ENCODE data around the gene PDE4DIP.
"Not testable (repeated sequence)": the region's sequence is repeated elsewhere in the genome, so short reads cannot be mapped to it uniquely, and the experiment has no call there.

Gene PDE4DIP

DNA sequence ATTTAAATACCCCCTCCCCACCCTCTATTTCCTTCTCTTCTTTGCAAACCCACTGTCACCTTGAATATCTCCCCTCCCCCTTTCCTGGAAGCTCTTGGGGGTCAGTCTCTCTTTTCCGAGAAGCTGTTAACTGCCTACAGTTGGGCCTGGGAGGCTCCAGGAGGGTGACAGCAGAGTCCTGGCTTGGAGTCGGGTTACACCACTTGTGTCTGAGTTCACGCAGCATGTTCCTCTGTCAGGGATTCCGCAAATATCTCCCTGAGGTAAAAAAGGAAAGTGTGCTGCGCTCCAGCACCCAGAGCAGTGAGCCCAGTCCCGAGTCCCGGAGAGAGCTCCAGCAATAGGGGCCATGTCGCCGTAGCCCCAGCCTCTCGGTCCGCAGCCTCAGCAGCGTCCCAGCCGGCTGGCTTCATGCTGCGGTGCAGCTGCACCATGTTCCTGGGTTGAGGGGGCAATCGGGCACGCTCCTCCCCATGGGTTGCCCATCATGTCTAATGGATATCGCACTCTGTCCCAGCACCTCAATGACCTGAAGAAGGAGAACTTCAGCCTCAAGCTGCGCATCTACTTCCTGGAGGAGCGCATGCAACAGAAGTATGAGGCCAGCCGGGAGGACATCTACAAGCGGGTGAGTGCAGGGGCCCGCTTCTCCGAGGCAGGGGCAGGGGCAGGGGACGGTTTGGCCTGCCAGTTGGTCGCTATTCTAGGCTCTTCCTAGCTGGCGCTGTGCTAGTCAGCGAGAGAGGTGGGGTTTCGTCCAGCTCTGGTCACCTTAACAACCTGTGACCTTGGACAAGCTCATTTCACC, 45.2 kb downstream of the PDE4DIP start:
- H3K4me3 ChIP-seq; H3K27me3 ChIP-seq; H3K9me3 ChIP-seq; H3K36me3 ChIP-seq; DNase-seq; H3K4me1 ChIP-seq; intact Hi-C loops (cut with DNase I; ENCODE audit: low total_unique reads); H3K27ac ChIP-seq: not testable (repeated sequence)

DNA sequence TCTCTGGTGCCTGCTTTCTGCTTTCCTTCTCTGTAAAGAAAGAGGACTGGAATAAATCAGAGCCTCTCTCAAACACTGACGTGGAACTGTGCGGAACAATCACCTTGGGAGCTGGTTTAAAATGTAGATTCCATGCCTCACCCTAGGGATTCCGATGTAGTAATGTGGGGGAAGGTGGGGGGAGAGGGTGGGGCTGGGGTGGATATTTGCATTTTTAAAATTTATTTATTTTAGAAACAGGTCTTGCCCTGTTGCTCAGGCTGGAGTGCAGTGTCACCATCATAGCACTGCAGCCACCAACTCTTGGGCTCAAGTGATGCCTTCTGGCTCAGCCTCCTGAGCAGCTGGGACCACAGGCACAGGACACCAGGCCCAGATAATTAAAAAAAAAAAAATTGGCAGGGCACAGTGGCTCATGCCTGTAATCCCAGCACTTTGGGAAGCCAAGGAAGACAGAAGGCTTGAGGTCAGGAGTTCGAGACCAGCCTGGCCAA, 45.9 kb downstream of the PDE4DIP start:
- H3K36me3 ChIP-seq; intact Hi-C loops (cut with DNase I; ENCODE audit: low total_unique reads); H3K4me3 ChIP-seq; DNase-seq; H3K27me3 ChIP-seq; H3K4me1 ChIP-seq; H3K9me3 ChIP-seq; H3K27ac ChIP-seq: not testable (repeated sequence)

DNA sequence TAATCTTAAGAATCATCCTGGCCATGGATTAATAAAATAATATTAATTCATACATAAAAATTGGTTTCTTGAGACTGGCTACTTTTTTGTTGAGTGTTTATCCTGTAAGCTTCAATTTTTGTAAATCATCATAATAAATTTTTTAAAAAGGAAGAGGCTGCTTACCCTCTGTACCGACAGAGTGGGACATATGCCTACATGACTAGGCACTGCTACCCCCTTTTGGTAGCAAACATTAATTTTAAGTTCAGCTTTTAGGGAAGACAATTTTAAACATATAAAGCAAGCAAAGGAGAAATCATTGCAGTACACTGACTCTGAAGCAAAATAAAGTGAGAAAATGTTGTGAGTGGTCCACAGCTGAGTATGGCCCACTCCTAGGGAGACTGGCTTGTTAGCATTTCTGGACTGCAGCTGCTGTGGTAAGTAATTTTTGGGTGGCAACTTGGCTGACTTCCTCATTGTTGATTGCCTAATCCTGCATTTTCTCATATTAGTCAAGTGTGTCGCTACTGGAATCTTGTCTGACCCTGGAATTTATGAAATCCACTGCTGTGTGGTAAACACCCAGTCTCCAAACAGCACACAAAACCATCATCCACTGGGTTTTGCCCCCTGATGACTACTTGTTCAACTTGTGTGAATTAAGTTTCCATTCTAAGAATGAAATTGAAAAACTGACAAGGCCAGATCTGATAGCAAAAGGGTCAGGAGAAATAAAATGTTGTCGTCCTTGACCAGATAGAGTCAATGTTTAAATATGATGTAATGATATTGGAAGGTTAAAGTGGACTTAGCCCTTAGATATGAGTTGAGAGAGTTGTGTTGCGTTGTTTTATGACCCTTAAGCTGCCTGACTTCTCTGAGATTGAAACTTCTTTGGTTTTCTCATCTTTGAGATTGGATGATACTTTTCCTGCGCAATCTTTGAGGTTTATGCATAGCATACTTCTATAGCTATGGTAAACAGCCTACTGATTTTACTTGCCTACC, 50.4 kb downstream of the PDE4DIP start:
- H3K4me3 ChIP-seq; H3K27ac ChIP-seq; DNase-seq; H3K4me1 ChIP-seq; H3K36me3 ChIP-seq; H3K9me3 ChIP-seq; intact Hi-C loops (cut with DNase I; ENCODE audit: low total_unique reads); H3K27me3 ChIP-seq: not testable (repeated sequence)

DNA sequence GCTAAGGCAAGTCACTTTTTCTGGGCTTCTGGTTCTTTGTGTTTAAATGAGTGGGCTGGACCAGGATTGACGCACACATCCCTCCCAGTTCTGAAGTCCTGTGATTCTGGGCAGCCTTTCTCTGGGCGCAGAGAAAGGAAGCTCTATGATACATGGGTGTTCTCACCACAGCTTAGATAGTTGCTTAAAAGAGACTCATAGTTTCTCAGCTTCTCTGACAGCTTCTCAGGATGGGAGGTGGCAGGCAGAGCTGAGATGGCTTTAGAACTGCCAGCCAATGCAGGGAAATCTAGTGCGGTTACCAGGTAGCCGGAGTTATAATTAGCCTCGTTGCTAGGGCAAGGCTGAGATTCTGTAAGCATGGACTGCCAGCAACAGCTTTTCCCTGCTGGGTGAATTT, 55.8 kb downstream of the PDE4DIP start:
- intact Hi-C loops (cut with DNase I; ENCODE audit: low total_unique reads); H3K27me3 ChIP-seq; H3K9me3 ChIP-seq; H3K4me1 ChIP-seq; H3K4me3 ChIP-seq; H3K36me3 ChIP-seq; DNase-seq; H3K27ac ChIP-seq: not testable (repeated sequence)

DNA sequence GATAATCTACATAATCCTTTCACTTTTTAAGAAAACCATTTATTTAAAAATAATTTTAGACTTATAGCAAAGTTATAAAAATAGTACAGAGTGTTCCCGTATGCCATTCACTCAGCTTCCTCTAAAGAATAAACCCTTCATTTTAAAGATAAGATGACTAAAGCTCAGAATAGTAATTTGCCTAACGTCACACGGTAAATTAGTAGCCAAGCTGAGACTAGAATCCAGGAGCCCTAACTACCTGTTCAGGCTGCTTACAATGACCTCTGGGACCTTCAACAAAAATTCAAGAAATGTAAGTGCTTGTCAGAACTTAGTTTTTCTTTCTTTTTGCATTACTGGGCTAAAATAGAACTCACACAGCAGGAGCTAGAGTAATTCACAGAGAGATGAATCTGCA, 56.5 kb downstream of the PDE4DIP start:
- H3K36me3 ChIP-seq; H3K4me3 ChIP-seq; intact Hi-C loops (cut with DNase I; ENCODE audit: low total_unique reads); H3K27me3 ChIP-seq; H3K9me3 ChIP-seq; DNase-seq; H3K4me1 ChIP-seq: not testable (repeated sequence)
- peak overlapping the region in 1 of 2 donors; percentile 50 for H3K27ac ChIP-seq

DNA sequence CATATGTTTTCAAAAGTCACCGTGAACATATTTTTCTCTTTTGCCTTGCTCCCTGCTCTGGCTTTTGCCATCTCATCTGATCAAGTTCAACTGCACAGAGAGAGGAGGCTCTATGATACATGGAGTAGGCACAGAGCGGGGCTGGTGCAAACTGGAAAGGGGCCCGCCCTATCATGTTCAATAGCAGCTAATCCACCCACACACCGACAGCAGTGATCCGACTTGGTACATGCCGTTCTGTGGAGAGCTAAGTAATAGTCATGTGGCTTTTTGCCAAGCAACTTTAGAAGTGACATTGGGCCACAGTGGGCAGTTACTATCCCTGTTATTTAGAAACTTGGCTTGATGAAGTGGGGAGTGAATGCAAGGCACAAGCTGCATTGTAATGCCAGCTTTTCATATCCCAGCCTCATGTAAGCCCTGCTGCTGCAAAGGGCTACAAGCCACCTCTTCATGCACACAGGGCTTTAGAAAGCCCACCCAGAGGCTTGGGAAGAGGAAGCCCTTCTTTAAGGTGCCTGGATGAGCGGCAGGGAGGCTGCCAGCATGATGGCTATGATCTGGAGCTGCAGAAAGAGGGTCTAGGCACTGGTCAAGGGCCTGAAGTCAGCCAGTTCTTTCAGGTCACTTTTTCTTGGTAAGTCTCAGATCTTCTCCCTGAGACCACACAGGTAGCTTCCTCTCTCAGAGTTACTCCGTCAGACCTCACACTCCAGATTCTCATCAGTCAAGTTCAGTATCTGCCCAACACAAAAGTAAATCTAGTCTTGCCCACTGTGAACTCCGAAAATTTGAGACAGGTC, 57.1 kb downstream of the PDE4DIP start:
- H3K36me3 ChIP-seq; H3K9me3 ChIP-seq; H3K27me3 ChIP-seq; DNase-seq; intact Hi-C loops (cut with DNase I; ENCODE audit: low total_unique reads); H3K4me3 ChIP-seq; H3K4me1 ChIP-seq: not testable (repeated sequence)
- peak overlapping the region in 1 of 2 donors; percentile 54 for H3K27ac ChIP-seq

DNA sequence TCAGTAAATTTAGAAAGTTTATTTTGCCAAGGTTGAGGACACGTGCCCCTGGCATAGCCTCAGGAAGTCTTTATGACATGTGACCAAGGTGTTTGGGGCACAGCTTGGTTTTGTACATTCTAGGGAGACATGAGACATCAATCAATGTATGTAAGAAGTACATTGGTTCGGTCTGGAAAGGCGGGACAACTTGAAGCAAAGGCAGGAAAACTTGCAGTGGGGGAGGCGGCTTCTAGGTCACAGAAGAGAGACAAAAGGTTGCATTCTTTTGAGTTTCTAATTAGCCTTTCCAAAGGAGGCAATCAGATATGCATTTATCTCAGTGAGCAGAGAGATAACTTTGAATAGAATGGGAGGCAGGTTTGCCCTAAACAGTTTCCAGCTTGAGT, 57.7 kb downstream of the PDE4DIP start:
- H3K27ac ChIP-seq: peak overlapping the region in 1 of 2 donors; percentile 54
- H3K4me3 ChIP-seq; H3K4me1 ChIP-seq; intact Hi-C loops (cut with DNase I; ENCODE audit: low total_unique reads); H3K36me3 ChIP-seq; H3K9me3 ChIP-seq; DNase-seq; H3K27me3 ChIP-seq: not testable (repeated sequence)

DNA sequence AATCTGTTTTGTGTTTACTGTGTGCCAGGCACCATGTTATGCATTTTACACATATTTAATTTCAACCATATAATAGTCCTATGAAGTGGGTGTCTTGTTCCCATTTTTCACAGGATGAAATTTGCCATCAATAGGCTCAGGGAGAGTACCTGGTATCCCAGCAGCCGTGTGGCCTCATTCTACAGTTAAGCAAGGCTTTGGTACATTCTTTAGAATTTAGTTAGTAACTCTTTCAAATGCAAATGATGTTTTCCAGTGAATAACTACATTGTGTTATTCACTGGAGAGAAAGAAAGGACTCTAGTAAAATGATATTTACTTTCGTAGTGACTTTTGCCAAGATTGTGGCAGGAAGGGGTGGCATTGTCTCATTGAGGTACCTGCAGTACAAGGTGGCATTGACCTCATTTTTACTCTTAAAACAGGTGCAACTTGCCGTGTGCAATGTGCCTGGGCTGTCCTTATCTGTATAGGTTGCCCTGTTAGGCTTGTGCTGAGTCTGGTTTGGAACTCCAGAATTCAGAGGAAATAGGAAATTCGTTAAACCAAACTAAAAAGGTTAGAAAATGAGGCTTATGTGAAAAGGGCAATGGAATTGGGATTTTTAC, 65.1 kb downstream of the PDE4DIP start:
- H3K4me3 ChIP-seq; H3K36me3 ChIP-seq; H3K4me1 ChIP-seq; DNase-seq; H3K27ac ChIP-seq; H3K9me3 ChIP-seq; H3K27me3 ChIP-seq; intact Hi-C loops (cut with DNase I; ENCODE audit: low total_unique reads): not testable (repeated sequence)

DNA sequence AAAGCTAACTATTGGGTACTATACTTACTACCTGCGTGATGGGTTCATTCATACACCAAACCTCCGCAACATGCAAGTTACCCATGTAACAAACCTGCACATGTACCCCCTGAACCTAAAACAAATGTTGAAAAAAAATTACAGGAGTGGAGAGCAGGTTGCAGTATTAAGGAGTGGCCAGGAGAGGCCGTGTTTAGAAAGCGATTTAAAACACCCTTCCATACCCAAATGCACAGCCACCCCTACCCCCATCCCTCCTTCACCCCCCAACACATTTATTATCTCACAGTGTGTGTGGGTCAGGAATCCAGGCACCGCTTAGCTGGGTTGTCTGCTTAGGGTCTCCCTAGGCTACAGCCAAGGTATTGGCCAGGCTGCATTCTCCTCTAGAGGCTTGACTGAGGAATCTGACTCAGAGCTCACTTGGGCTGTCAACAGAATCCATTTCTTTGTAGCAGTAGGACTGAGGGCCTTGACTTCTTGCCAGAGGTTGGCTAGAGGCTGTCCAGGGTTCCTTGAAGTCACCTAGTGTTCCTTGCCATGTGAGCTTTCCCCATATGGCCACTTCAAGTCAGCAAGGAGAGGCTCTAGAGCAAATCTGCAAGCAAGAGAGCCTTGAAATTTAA, 67.2 kb downstream of the PDE4DIP start:
- H3K4me1 ChIP-seq; H3K4me3 ChIP-seq; DNase-seq; H3K9me3 ChIP-seq; intact Hi-C loops (cut with DNase I; ENCODE audit: low total_unique reads); H3K27me3 ChIP-seq; H3K36me3 ChIP-seq: not testable (repeated sequence)
- peak overlapping the region in 1 of 2 donors; percentile 50 for H3K27ac ChIP-seq

DNA sequence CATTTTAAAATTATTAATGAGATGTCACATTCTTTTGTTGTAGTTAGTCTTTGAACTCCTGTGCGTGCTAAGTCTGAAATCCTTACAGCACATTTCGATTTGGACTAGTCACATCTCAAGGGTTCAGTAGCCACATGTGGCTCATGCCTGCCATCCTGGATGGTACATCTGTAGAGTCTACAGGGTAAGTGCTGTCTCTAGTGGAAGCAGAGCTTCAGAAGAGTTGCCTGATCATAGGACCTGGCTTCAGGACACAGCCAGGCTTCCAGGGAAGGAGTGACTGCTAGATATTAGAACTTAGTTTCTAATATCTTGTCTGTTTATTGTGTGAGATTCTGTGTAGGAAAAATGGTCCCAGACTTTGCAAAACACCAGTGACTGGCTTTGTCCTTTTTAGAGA, 72.0 kb downstream of the PDE4DIP start:
- intact Hi-C loops (cut with DNase I; ENCODE audit: low total_unique reads); DNase-seq; H3K36me3 ChIP-seq; H3K4me3 ChIP-seq; H3K27ac ChIP-seq; H3K4me1 ChIP-seq; H3K9me3 ChIP-seq; H3K27me3 ChIP-seq: not testable (repeated sequence)

DNA sequence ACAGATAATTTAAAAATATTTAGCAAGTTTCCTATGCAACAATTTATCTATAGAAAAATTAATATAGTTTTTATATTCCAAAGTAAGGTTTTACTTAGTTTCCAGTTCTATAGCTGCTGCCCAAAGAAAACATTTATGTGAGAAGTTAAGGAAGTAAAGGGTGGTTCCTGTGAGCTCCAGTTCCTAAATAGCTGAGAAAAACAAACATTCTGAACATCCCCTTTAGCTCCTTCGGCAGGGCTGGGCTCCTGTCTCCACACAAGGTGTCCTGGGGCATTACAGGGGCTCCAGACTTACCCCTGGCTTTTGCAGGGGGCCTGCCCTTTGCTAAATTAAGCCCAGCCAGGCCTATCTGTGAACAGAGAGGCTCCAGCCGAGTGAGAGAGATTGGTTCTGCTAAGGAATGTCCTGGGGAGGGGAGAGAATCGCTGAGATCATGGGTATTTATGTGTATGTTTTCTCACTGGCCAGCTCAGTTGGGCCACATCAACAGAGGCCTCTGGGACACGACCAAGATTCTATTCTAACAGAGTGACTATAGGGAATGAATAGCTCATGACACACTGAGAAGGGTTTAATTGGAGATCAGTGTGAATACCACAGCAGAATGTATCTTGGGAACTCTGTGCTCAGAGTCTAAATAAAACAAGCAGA, 72.6 kb downstream of the PDE4DIP start:
- H3K27me3 ChIP-seq; intact Hi-C loops (cut with DNase I; ENCODE audit: low total_unique reads); H3K4me1 ChIP-seq; H3K9me3 ChIP-seq; H3K36me3 ChIP-seq; H3K4me3 ChIP-seq: not testable (repeated sequence)
- DNase-seq: peak; percentile 25 to 72
- H3K27ac ChIP-seq: peak overlapping the region; percentile 52 to 70

DNA sequence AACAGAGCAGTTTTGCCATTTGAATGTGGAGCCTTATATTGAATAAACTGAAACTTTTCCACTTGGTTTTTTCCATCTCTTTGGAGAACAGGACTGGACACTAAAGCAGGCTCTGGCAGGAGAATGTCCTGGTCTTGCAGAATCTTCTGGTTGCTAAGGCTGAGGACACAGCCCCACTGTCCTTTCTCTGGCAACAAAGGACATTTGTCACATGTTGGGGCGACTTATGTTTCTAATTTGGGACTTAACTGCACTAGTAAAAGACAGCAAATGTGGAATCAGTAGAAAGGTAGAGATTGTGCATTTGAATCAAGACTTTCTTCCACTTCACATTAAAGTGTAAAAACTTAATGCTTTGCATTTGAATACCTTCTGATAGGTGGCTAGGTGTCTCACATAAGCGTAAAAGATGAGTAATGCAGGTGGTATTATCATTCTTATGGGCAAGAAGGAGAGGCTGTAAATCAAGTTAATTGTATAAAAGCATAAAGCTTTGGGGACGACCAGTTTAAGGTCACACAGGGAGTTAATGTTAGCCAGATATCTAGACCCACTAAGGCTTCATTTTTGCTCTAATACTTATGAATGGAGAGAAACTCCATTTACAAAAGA, 74.7 kb downstream of the PDE4DIP start:
- H3K4me1 ChIP-seq; H3K36me3 ChIP-seq; intact Hi-C loops (cut with DNase I; ENCODE audit: low total_unique reads); H3K9me3 ChIP-seq; DNase-seq; H3K27me3 ChIP-seq; H3K4me3 ChIP-seq: not testable (repeated sequence)
- peak overlapping the region in 1 of 2 donors; percentile 59 for H3K27ac ChIP-seq
